CD1c-positive myeloid dendritic cell (primary cell): ENCODE data around the gene VIPR2.

Experiments used
- DNase-seq: peaks from one replicate; pipeline ENCODE4 v3.0.0-alpha.2; 2016; ENCODE audit errors: extremely low spot score

Gene VIPR2

GRCh38 chr7:159121068-159121467 is 23.6 kb downstream of the VIPR2 start:
- DNase-seq: no peak

GRCh38 chr7:159120540-159120919 is 24.1 kb downstream of the VIPR2 start:
- DNase-seq: no peak

GRCh38 chr7:159119851-159120539 is 24.7 kb downstream of the VIPR2 start:
- DNase-seq: no peak

- no peak for DNase-seq
Measured at GRCh38 chr7:159119026-159119741, 25.5 kb downstream of the VIPR2 start.

DNA sequence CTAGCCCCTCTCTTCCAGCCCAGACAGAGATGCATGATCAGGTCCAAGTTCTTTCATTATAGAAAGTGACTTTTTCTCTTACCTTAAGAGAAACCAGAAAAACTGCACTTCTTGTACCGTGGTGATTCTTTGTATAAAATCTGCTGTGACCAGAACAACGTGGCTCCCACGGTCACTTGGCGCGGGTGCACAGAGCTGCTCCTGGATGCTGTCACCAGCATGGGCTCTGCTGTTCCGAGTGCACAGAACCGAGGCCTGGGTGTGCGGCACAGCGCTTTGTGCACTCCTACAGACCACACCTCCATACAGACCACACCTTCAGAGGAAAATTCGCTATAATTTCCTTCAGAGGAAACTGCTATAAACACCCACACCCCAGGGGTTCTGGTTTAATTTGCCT is 26.0 kb downstream of the VIPR2 start:
- DNase-seq: no peak

GRCh38 chr7:159118197-159118595 is 26.5 kb downstream of the VIPR2 start:
- DNase-seq: no peak

- DNase-seq: no peak
Measured at GRCh38 chr7:159117366-159118196, 27.1 kb downstream of the VIPR2 start.

DNA sequence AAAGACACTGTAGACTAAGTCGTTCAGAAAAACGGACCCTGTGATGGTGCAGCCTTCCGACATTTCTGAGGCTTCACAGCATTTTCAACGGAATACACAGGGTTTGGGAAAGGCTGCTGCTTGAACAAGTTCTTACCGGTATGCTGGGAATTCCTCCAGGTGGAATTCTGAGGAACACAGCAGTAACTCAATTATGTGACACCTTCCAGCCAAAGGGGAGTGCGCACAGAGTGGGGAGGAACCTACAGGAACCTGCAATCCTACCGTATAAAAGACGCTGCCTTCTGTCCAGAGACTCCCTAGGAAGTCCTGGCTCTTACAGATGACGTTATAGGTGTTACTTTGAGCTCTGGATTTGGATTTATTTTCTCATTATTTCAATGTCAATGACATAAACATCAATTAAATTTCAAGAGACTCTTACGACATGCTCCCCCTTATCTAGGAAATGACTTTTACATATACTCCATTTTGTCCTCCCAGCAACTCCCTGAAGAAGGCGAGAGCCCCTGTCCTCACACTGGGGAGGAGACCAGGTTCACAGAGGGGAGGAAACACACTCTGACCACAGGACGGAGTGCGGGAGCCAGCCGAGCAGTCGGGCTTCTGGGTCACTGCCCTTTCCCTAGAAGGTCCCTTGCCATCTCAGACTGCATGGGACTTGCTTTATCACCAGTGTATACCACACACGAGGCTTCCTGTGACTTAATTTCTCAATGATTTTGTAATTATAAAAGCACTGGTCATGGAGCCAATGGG is 27.9 kb downstream of the VIPR2 start:
- DNase-seq: no peak

GRCh38 chr7:159115601-159116501 is 28.8 kb downstream of the VIPR2 start:
- no peak for DNase-seq

DNA sequence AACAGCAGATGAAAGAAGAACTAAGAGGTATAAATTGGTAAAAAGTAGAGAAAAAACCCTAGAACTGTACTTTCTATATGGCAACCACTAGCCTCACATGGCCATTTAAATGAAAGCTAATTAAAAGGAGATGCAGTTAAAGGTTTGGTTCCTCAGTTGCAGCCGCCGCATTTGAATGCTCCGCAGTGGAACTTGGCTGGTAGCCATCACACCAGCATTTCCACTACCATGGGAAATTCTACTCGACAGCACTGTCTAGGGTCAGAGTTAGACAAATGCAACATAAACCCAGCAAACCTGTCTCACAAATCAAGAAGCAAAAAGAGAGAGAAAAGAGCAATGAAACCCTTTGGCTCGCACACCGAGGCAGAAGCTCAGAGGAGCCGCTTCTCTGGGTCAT is 29.7 kb downstream of the VIPR2 start:
- no peak for DNase-seq

DNA sequence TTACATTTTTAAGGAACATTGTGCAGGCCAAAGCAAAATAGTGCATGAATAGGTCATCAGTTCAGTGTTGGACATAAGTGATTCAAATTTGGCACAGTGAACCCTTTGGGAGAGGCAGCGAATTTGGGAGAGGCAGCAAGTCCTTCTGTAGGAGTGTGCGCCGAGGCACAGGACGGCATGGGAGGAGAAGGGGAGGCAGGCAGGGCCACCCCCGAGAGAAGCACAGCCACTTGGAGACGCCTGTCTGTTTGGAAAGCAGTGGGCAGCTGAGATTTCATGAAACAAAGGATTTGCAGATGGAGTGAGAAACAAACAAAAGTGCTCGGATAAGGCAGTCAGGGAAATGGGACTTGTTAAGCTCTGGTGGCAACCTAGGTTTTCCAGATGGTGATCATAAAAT is 30.6 kb downstream of the VIPR2 start:
- DNase-seq: no peak

DNA sequence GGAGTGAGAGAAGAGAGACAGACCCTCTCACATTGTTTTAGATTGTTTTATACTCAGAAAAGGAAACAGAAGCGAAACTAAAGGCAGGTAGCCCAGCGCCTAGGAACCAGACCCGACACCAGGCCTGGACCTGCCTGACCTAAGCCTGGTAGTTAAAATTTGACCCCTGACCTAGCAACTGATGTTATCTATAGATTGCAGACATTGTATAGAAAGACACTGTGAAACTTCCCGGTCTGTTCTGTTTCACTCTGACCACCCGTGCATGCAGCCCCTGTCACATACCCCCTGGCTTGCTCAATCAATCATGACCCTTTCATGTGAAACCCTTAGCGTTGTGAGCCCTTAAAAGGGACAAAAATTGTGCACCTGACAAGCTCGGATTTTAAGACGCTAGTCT is 31.6 kb downstream of the VIPR2 start:
- no peak for DNase-seq

GRCh38 chr7:159112136-159113011 is 32.3 kb downstream of the VIPR2 start:
- DNase-seq: no peak

- DNase-seq: no peak
Measured at GRCh38 chr7:159109653-159110035, 35.0 kb downstream of the VIPR2 start.

GRCh38 chr7:159108941-159109652 is 35.6 kb downstream of the VIPR2 start:
- no peak for DNase-seq

- DNase-seq: no peak
Measured at GRCh38 chr7:159108491-159108890, 36.2 kb downstream of the VIPR2 start.

DNA sequence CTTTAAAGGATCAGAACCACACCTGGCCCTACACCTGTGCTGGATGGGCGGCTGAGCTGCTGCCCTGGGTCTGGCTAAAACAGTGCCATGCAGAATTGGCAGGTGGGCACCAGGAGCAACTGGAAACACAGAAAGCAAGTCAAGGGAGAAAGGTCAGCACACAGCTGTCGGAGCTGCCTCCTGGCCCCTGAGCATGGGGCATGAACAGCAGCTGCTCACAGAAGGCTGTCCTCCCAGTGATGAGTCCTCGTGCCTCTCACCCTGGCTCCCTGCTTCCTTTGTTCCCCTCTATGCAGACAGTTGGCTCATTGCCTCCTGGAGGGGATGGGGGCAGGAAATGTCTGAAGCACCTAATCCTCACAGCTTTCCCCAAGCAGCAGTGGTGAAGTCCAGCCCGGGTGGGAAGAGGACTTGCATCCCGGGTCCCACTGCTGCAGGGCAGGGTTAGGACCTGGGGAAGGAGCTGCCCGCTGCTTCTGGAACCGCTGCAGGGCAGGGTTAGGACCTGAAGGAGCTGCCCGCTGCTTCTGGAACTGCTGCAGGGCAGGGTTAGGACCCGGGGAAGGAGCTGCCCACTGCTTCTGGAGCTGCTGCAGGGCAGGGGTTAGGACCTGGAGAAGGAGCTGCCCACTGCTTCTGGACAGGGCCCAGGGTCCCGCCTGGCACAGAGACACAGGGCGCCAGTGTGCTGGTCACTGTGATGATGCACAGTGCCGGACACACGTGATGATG is 37.3 kb downstream of the VIPR2 start:
- no peak for DNase-seq
